Endometrium (tissue), 2 donors: ENCODE measurements around the gene GYPC.
A peak's percentile ranks its signal among the peaks of the same experiment; 100 is the strongest.
"Not testable (repeated sequence)": the region's sequence is repeated elsewhere in the genome, so short reads cannot be mapped to it uniquely, and the experiment has no call there.

Experiments used
- FAIRE-seq: peaks from 2 replicates; lab custom pipeline; 2012; peaks lifted over from hg19 to GRCh38; lab: Jason Lieb, UNC
- donor health status: control.
- donor health status: control.

The GYPC gene

GRCh38 chr2:126699716-126700581 is 44.0 kb downstream of the GYPC start:
- FAIRE-seq = peak; percentile 100

GRCh38 chr2:126700677-126701076 is 44.7 kb downstream of the GYPC start:
- FAIRE-seq = no peak

GRCh38 chr2:126703311-126703710 is 47.4 kb downstream of the GYPC start:
- no peak for FAIRE-seq

GRCh38 chr2:126704434-126705160 is 48.6 kb downstream of the GYPC start:
- peak; percentile 51 for FAIRE-seq

- FAIRE-seq = no peak
These were observed 51.2 kb downstream of the GYPC start for GRCh38 chr2:126707191-126707590.

GRCh38 chr2:126707941-126708340 is 52.0 kb downstream of the GYPC start:
- FAIRE-seq = no peak

- FAIRE-seq = no peak
These were observed 58.4 kb downstream of the GYPC start for GRCh38 chr2:126714191-126714965.

GRCh38 chr2:126715111-126715510 is 59.2 kb downstream of the GYPC start:
- FAIRE-seq = no peak

GRCh38 chr2:126715576-126716406 is 59.8 kb downstream of the GYPC start:
- no peak for FAIRE-seq

- FAIRE-seq = not testable (repeated sequence)
These were observed 61.3 kb downstream of the GYPC start for GRCh38 chr2:126717277-126717676.

GRCh38 chr2:126717928-126718327 is 62.0 kb downstream of the GYPC start:
- FAIRE-seq = no peak

- FAIRE-seq = no peak
These were observed 63.4 kb downstream of the GYPC start for GRCh38 chr2:126719191-126719832.

GRCh38 chr2:126719833-126720351 is 63.9 kb downstream of the GYPC start:
- no peak for FAIRE-seq

- FAIRE-seq = no peak
These were observed 64.7 kb downstream of the GYPC start for GRCh38 chr2:126720638-126721037.

GRCh38 chr2:126722081-126722480 is 66.1 kb downstream of the GYPC start:
- FAIRE-seq = no peak

GRCh38 chr2:126722546-126722945 is 66.6 kb downstream of the GYPC start:
- no peak for FAIRE-seq

- FAIRE-seq = no peak
These were observed 67.4 kb downstream of the GYPC start for GRCh38 chr2:126723281-126723815.

- FAIRE-seq = no peak
These were observed 69.6 kb downstream of the GYPC start for GRCh38 chr2:126725580-126725979.

- no peak for FAIRE-seq
These were observed 73.9 kb downstream of the GYPC start for GRCh38 chr2:126729896-126730295.

GRCh38 chr2:126730655-126731054 is 74.7 kb downstream of the GYPC start:
- no peak for FAIRE-seq

- FAIRE-seq = no peak
These were observed 75.4 kb downstream of the GYPC start for GRCh38 chr2:126731353-126731752.
